ENCODE measurements around the gene CYP39A1. TPM values are rescaled to one million over a fixed set of nuclear protein-coding genes. Genes with fewer than 3 reads are reported as not detected.

The CYP39A1 gene
- total and polyA plus RNA-seq, 2 of the 13 experiments (the other 11 are each of a cell fraction or from before 2014, with no cell fraction given) = 0.13 TPM; not detected in 1

- no TSS peak for BruUV-seq (replicated peaks)
These were observed 14.8 kb upstream of the CYP39A1 start for GRCh38 chr6:46667377-46667776.

GRCh38 chr6:46661483-46661882 lies 8.9 kb upstream of the CYP39A1 start:
- Histone ChIP-seq H4K20me1 (ENCODE audit: insufficient read depth, low read length) (no peaks in the 10 kb centered on the region), H3K79me2 (ENCODE audit: insufficient read depth, low read length) (no peaks in the 10 kb centered on the region), H2AFZ (ENCODE audit: low read length) (no peak overlapping the region), H3K36me3 (replicated peaks in 1 of 2; ENCODE audit: control insufficient read depth in 1 of 2, insufficient read depth in 2 of 2, low read length in 2 of 2) (no peaks in the 10 kb centered on the region), H3K4me1 (ENCODE audit: insufficient read depth, low read length) (no peaks in the 10 kb centered on the region), H3K4me2 (ENCODE audit: low read depth, low read length) (no peak overlapping the region), H3K9me3 (ENCODE audit: low read length) (no peaks in the 10 kb centered on the region), H3K9ac (ENCODE audit: insufficient read depth, low read depth, low read length) (no peak overlapping the region), H3K4me3 (replicated peaks in 1 of 3; ENCODE audit: insufficient read depth in 1 of 3, low read depth in 2 of 3, low read length in 3 of 3) (no peak overlapping the region), H3K27me3 (ENCODE audit: control insufficient read depth in 1 of 2, insufficient read depth in 2 of 2, low read length in 2 of 2) (no peaks in the 10 kb centered on the region; a peak in 1 of 5 replicates), H3K27ac (ENCODE audit: extremely low read length, insufficient read depth, low read length) (no peak overlapping the region)
- CTCF ChIA-PET (ENCODE audit: low intra/inter-chr PET ratio, low total read pairs) = no interaction called here
- 50% methylated on average over 2 of the region's 2 CpGs for WGBS (ENCODE audit: low lambda C conversion rate)
- BruUV-seq (replicated peaks) = no TSS peak
- ATAC-seq = no peak
- POLR2A ChIA-PET = no interaction called here
- no peak for FAIRE-seq
- in situ Hi-C loops (cut with HindIII; ENCODE audit: extremely low pct_ligation_motif_present, low pct_unique_long_range_greater_than_20kb) (no loop called here), intact Hi-C loops (cut with micrococcal nuclease; ENCODE audit: unreplicated experiment) (no loop called here)
- no peak for DNase-seq (ENCODE audit: low spot score)
- TF ChIP-seq ZNF235 (CRISPR knock-in tag; IDR thresholded peaks at IDR 0.05; ENCODE audit: borderline replicate concordance) (no peak), SATB2 (CRISPR knock-in tag; IDR thresholded peaks at IDR 0.05) (no peak), CREB1 (IDR thresholded peaks at IDR 0.05) (no peak), CREB1 (CRISPR knock-in tag; IDR thresholded peaks at IDR 0.05) (no peak), POLR2A (IDR thresholded peaks at IDR 0.05; ENCODE audit: insufficient read depth in 1 of 2, low read depth in 2 of 2, low read length in 2 of 2) (no peak), MYNN (CRISPR knock-in tag; IDR thresholded peaks at IDR 0.05; ENCODE audit: low read depth) (no peak), CHD2 (IDR thresholded peaks at IDR 0.05; ENCODE audit: low read depth, low read length) (no peak), ZNF33B (CRISPR knock-in tag; IDR thresholded peaks at IDR 0.05) (no peak), ZNF101 (CRISPR knock-in tag; IDR thresholded peaks at IDR 0.05; ENCODE audit: borderline replicate concordance, low read depth) (no peak), ZNF512B (CRISPR knock-in tag; IDR thresholded peaks at IDR 0.05; ENCODE audit: borderline replicate concordance) (no peak), RFX5 (IDR thresholded peaks at IDR 0.05; ENCODE audit: low read depth, low read length) (no peak), ZNF414 (CRISPR knock-in tag; IDR thresholded peaks at IDR 0.05) (no peak)

More at GRCh38 chr6:46667377-46667776, 14.8 kb upstream of the CYP39A1 start:
- Histone ChIP-seq H2AFZ (ENCODE audit: low read length) (no peak overlapping the region), H3K9me3 (ENCODE audit: low read length) (no peaks in the 10 kb centered on the region), H3K27me3 (ENCODE audit: control insufficient read depth in 1 of 2, insufficient read depth in 2 of 2, low read length in 2 of 2) (no peaks in the 10 kb centered on the region), H3K79me2 (ENCODE audit: insufficient read depth, low read length) (no peaks in the 10 kb centered on the region), H3K27ac (ENCODE audit: extremely low read length, insufficient read depth, low read length) (no peak overlapping the region), H4K20me1 (ENCODE audit: insufficient read depth, low read length) (no peaks in the 10 kb centered on the region), H3K4me1 (ENCODE audit: insufficient read depth, low read length) (no peaks in the 10 kb centered on the region), H3K9ac (ENCODE audit: insufficient read depth, low read depth, low read length) (no peak overlapping the region), H3K4me3 (replicated peaks in 1 of 3; ENCODE audit: insufficient read depth in 1 of 3, low read depth in 2 of 3, low read length in 3 of 3) (no peak overlapping the region), H3K36me3 (replicated peaks in 1 of 2; ENCODE audit: control insufficient read depth in 1 of 2, insufficient read depth in 2 of 2, low read length in 2 of 2) (no peaks in the 10 kb centered on the region), H3K4me2 (ENCODE audit: low read depth, low read length) (no peak overlapping the region)
- ChIA-PET POLR2A (no interaction called here), CTCF (ENCODE audit: low intra/inter-chr PET ratio, low total read pairs) (no interaction called here)
- no peak for ATAC-seq
- TF ChIP-seq TRAFD1 (CRISPR knock-in tag; IDR thresholded peaks at IDR 0.05; ENCODE audit: borderline replicate concordance) (no peak), ZNF615 (CRISPR knock-in tag; IDR thresholded peaks at IDR 0.05; ENCODE audit: borderline replicate concordance) (no peak)
- DNase-seq (ENCODE audit: low spot score) = no peak
- 50% methylated on average over 2 of the region's 2 CpGs for WGBS (ENCODE audit: low lambda C conversion rate)
- in situ Hi-C loops (cut with HindIII; ENCODE audit: extremely low pct_ligation_motif_present, low pct_unique_long_range_greater_than_20kb) = no loop called here
- intact Hi-C loops (cut with micrococcal nuclease; ENCODE audit: unreplicated experiment) = no loop called here
- no peak for FAIRE-seq

Data from HepG2 (cell line).